ENCODE measurements around the gene OR2T1.
"Not testable (repeated sequence)": the region's sequence is repeated elsewhere in the genome, so short reads cannot be mapped to it uniquely, and the experiment has no call there.

Gene OR2T1, protein sequence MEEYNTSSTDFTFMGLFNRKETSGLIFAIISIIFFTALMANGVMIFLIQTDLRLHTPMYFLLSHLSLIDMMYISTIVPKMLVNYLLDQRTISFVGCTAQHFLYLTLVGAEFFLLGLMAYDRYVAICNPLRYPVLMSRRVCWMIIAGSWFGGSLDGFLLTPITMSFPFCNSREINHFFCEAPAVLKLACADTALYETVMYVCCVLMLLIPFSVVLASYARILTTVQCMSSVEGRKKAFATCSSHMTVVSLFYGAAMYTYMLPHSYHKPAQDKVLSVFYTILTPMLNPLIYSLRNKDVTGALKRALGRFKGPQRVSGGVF
- total RNA-seq: 0 to 0.77 (median 0) reads per million in 17 experiments

DNA sequence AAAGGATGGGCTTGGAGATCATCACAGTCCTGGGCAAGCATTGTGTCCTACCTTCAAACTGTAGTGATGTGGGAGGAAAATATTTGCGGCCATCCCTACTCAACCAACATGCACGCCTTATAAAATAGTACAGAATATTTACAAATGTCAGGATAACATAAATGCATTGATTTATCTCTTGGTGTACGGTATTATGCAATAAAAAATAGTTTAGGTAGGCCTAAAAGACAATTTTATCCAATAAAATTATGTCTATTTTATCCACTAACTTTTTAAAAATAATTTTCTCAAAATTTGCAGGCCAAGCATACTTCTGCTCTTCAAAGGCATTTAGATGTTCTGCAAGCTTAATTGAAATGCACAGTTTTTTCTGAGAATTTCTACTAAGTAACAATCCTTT, at the start of gene OR2T1:
Gene OR2T1 (plus strand): TSS at position 301 of the 400 bp plus-strand sequence. CDS start 3,100 bp downstream, outside the sequence.
- DNase-seq: no peak

DNA sequence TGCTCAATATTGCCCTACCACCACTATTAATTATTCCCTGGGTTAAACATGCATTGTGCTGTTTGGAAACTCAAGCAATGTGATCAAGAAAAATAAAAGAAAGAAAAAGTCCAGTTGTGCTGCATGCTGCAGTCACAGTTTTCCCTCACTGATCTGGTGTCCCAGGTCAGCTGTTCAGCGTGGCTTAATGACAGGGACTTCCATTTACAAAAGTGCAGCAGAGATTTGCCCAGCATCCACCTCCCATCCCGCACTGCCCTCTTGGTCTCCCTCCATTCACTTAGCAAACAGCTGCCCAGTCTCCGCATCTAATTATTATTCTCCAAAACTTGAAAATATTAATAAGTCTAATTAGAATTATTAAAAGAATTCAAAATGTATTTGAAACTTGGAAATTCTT, 43.4 kb upstream of the OR2T1 start:
- no peak for DNase-seq

DNA sequence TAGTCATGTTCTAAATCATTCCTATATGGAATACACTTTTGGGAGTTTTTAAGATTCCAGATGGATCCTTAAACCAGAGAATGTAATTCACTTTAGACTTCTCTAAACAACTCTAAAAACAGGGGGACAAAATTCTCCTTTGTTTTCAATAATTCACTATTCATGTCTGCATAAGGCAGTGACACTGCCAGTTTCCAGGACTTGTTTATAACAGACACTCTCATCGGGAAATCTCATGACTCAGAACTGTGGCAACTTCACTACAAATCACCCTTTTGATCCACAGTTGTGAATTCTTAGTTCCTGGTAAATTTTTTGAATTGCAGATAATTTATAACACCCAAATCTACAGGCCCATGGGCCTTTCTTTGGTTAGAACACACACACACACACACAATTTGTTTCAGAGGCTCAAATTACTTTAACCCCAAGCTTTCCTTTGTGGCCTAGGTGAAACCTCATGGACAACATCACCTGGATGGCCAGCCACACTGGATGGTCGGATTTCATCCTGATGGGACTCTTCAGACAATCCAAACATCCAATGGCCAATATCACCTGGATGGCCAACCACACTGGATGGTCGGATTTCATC, 41.6 kb upstream of the OR2T1 start, which contains the start of gene OR2T4:
Gene OR2T4 (plus strand): TSS at position 545 of the 595 bp plus-strand sequence. CDS start 0 bp downstream, at position 545.
- DNase-seq: peak in 1 of 4 experiments; percentile 3

DNA sequence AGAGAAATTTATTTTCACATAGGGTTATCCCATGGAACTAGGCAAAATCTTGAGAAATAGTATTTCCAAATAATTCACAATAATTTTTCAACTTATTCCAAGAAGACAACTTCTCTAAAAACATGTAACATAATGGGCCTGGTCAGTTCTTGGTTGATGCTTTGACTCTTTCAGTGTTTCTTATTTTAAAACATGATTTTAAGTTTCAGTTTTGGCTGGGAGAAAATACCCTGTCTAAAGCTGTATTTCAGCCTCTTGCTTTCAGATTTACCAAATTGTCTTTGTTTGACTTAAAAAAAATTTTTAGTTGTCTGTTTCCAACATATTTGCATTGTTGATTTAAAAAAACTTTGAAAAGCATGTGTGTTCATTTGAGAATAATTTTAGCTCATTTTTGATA, 36.2 kb upstream of the OR2T1 start:
- no peak for DNase-seq

DNA sequence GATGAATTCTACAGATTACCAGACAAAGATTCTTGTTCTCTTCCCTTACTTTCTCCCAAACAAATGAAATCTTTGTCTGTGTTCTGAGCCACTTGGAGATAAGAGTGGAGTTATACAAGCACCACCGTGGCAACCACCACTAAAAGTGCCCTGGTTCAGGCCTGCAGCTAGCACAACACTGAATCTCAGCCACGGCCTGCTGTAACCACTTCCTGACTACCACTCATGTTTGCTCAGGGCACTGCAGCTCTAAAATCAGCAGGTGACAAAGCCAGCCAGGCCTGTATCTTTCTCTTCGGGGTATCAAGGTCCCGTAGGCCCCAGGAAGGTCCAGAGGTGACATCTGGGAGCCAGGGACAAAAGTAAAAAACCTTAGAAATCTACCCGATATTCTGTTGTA, 30.5 kb upstream of the OR2T1 start:
- DNase-seq: no peak

DNA sequence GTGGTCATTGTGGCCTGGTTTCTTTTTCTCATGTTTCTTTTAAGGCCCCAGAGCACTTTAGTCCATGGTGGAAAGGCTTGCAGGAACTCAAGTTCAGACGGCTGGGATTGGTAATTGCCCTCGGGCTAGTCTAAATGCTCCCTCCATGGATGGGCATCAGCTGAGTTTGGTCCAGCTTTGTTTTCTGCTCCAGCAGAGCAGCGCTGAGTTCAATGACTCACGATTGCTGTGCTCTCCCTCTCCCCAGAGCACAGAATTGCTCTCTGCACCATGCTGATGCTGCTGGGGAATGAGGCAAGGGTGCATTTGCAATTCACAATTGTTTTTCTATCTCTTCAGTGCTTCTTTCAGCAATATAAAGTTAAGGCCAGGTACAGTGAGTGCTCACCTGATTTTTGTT, 29.1 kb upstream of the OR2T1 start:
- DNase-seq: no peak

DNA sequence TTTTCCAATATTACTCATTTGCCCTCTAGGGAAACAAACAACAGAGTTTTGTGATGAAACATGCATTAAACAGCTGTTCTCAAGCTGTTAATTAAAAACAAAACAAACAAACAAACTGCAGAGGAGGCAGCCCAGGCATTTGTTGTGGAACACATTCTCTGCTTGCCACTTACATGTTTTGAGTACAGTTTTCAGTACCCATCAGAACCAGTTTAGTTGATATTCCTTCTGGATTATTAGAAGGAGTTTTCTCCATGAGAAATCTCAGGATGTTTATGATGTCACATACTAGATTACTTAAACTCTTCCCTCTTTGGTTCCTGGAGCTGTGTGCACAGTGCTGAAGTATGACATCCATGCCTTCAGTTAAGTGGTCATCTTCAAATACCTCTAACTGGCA, 27.4 kb upstream of the OR2T1 start, which contains the start of gene OR2T6:
Gene OR2T6 (plus strand): TSS at position 301 of the 400 bp plus-strand sequence. CDS start 11,863 bp downstream, outside the sequence.
- DNase-seq: no peak

DNA sequence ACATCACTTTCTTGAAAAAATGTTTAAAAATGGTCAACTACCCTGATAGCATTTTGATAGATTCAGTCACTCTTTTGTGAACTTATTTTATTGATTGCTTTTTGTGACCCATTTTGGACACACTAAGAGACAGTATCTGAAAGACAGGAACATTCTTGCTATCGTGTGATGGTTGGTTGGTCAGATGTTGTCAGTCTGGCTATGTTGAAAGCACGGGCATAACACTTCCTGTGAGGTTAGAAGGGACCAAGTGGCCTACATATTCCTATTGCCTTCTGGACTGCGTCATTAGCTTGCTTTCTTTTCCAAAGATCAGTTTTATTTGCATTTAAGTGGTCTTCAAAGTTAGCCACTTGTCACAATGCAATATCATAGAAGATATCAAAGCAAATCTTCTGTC, 25.9 kb upstream of the OR2T1 start:
- DNase-seq: no peak

DNA sequence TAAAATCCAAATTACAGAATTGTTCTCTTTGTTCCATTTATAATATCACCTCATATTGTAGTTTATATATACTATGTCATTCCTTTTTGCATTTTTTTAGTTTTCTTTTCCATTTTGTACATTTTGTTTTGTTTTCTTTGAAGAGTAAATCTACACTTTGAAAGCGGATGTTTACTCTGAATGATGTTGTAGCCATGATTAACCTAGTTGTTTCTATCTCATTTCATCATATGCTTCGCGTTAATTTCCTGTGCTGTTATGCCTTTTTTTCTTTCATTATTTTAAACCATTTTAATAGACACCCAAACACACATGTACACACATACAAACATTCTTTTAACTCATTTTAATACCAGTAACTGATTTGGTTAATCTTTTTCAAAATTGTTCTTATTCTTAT, 22.0 kb upstream of the OR2T1 start:
- DNase-seq: no peak

DNA sequence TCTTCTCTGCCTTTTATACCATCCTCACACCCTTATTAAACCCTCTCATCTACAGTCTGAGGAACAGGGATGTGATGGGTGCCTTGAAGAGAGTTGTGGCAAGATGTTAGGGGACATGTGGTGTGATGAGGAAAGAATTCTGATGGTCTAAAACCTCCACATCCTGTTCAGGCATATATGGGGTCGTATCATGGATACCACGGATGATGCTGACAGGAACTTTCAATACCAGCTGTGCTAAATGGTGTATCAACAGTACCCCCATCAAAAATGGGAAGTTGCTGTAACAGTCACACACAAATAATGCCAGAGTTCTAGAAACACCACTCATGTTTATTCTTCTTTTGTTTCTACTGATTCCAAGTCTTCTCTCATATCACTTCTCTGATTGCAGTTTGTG, 14.4 kb upstream of the OR2T1 start:
- DNase-seq: no peak

DNA sequence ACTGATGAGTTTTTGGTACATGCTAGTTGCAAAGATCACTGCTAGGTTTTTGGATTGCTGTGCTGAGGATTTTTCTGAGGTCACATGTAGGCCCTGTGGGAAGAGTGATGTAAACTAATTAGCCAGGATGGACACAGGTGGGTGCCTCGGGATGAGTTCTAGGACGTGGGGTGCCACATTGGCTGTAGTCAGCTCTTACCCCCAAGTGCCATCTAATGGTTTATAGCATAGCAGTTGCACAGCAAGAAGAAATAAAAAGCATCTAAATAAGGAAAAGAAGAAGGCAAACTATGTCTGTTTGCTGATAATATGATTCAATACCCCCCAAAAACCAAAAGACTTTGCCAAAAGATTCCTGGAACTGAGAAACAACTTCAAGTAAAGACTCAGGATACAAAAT, 9.8 kb upstream of the OR2T1 start:
- DNase-seq: no peak

DNA sequence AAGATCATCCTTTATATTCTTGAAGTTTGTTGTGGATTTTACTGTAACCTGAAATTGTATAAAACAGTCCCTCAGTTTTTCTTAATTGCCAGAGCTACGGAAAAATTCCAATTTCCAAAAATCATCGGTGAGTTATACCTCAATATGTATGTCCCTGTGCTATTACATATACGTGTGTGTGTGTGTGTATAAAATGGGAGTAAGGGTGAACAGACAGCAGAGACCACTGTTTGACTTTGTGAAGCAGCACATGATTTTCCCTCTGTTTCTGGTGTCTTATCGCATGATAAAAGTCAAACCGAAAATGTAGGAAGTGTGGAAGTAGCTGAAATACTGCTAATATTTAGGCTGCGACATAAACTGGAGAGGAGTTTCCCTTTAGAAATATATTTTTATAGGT, 1.2 kb downstream of the OR2T1 start:
- DNase-seq: peak in 1 of 4 experiments; percentile 3

DNA sequence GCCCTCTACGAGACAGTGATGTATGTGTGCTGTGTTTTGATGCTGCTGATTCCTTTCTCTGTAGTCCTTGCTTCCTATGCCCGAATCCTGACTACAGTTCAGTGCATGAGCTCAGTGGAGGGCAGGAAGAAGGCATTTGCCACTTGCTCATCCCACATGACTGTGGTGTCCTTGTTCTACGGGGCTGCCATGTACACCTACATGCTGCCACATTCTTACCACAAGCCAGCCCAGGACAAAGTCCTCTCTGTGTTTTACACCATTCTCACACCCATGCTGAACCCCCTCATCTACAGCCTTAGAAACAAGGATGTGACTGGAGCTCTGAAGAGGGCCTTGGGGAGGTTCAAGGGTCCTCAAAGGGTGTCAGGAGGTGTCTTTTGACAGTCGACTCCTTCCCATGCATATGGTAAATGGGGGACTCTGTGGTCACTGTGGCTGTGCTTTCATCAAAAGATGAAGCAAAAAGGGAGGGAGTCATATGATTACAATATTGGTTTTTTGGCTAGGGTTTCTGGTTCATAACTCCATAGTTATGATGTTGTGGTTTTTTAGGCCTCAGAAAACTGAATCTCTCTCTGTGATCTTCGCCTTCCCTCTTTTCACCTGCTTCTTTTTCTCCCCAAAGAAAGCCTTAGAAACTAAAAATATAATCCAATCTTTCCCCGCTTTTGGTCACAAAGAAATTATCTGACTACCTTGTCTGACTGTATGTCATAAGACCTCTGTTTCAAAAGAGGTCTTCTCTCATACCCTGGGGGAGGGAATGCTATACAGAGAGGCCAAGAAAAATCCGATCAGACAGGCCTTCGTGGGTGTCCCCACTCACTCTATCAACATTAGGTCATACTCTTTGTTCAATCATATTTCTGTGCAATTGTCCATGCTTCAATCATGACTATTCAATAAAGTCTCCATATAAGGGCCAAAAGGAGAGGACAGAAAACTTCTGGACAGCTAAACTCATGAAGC, 4.2 kb downstream of the OR2T1 start:
- no peak for DNase-seq

DNA sequence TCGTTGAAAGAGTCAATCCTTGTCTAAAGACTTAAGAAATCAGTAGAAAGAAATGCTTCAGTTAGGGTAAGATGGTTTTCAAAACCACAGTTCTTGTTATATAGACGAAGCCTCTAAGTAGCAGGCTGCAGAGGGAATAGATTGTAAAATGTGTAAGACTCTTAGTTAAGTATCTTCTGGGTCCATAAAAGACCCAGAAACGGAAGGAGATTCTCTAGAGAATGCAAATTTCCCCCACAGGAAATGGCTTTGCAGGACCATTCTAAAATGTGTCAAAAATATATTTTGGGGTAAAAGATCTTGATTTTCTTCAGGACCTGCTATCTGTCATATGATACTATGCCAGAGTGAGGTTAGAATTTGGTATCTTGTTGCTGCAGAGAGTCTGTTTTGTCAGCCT, 13.4 kb downstream of the OR2T1 start:
- no peak for DNase-seq

DNA sequence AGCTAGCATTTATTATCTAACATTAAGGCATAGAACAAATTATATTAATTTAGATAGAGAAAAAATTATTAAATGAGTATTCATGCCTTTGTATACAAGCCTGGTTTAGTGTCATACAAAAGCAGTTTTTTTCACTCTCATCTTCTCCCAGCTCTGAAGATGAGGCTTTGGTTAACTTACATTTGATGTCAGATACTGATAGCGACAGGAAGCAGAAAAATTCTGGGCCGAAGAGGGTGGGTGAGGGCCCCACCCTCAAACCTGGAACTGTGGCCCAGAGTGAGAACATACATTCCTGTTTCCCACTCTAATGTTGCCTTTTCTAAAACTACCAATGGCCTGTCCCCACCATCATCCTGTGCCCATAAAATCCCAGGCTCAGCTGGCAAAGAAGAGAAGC, 15.0 kb downstream of the OR2T1 start:
- DNase-seq: no peak

DNA sequence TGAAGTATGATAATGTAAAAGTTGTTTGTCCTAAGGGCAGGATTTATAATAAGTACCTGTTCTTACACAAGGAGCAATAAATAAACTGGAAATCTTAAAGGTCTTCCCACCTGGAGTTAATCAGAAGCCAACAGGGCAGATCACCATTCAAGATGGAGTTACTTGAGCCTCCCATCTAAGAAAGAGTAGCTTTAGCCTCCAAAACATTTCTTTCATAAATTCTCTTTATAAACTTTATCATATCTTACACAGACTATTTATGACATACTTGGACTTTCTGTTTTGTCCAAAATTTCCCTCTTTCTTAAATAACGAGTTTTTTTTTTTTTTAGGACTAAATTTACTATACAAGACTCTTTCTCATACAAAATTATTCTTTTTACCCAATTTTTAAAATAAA, 18.5 kb downstream of the OR2T1 start:
- DNase-seq: no peak

DNA sequence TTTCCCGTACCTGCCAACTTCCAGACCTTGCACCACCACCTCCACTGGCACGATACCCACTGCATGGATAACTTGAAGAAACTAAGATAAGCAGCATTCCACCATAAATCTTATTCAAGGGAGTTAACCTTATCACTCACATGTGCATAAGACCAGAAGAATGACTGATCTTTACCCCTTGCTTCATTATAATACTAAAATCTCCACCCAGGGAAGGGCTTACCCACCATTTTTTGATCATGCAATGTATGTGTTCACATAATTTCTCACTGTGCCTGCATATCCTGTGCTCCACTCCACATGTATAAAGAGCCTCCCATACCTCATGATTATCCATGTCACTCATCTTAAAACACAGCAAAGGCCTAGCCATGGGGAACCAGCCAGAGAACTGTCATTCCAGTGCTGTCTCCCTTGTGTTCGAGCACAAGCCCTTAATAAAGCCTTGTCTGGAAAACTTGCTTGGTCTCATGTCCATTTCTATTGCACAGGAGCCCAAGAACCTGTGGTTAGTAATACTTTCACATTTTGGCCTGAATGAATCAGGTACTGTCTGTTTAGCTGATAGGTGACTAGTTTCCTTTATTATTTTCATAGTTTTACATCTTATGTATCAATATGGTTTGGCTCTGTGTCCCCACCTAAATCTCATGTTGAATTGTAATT, 24.8 kb downstream of the OR2T1 start:
- DNase-seq: not testable (repeated sequence)

DNA sequence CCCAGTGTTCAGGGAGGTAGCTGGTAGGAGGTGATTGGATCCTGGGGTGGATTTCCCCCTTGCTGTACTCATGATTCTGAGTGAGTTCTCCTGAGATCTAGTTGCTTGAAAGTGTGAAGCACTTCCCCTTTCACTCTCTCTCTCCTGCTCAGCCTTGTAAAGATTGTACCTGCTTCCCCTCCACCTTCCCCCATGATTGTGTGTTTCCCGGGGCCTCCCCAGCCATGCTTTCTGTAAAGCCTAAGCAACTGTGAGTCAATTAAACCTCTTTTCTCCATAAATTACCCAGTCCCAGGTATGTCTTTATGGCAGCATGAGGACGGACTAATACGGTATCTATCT, 25.3 kb downstream of the OR2T1 start:
- not testable (repeated sequence) for DNase-seq

DNA sequence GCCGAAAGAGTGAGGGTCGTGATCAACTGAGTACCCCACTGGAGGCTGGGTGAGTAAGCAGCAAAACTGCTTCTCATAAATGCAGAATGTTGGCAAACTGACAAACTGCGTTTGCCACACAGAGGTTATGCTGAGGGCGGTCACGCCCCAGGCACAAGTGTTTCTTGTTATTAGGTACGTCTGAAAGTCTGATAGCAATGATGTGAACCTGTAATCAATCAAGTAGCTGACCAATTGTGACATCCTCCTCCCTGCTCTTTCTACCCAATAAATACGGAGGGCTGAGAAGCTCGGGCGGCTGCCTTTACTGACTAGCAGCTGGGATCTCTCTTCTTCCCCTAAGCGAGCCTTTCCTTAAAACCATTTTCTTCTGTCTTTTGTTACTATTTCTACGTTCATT, 28.8 kb downstream of the OR2T1 start:
- not testable (repeated sequence) for DNase-seq

DNA sequence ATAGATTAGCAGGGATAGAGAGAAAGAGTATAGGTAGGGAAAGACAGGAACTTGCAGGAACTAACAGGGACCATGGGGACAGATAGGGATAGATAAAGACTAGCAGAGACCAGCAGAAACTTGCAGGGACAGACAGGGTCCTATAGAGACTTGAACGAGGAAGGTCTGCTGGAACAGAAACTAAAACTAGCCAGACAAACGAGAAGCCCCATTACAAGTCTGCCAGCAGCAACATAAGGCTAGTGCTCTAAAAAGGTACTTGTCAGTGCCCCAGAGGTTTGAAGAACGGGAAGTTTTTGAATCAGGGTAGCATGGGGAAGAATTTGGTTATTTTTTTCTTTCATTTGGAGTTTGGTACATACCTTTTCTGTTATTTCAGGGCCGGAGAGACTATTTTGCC, 29.4 kb downstream of the OR2T1 start:
- DNase-seq: not testable (repeated sequence)

DNA sequence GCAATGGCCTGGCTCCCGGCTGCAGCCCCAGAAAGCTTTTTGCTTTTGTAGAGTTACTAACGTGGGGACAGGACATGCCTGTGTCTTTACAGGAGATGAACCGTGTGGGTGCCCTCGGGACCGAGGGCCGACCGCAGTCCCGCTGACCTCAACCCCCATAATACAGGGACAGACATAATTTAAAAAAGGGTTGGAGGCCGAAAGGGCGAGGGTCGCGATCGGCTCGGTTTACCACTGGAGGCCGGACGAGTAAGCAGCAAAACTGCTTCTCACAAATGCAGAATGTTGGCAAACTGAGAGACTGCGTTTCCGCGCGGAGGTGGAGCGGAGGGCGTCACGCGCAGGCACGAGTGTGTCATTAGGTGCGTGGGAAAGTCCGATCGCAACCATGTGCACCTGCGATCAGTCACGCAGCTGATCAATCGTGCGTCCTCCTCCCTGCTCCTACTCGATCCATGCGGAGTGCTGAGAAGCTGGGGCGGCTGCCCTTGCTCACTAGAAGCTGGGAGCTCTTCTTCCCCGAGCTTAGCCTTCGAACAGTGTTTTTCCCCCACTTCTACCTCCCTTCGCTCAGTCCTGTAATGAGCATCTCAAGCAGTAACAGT, 31.1 kb downstream of the OR2T1 start:
- DNase-seq: not testable (repeated sequence)

DNA sequence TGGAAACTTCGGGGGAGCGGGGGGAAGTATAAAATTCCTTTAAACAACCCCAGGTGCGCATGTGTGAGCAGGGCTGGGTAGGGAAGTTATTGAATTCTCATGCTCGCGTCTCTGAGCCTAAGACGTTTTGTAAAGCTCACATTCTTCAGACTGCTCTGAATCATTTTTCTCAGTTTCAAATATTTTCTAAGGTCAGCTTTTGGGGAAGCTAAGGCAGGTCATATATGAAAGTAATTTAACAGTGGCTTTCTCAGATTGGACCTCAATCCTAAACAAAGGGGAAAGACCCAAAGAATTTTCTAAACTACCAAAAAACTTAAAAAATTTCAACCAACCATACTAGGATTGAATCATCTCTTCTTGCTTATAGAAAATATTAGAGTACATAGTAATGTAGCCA, 32.1 kb downstream of the OR2T1 start:
- DNase-seq: not testable (repeated sequence)
